ENCODE data around the gene EIF5A2. TPM values are rescaled to one million over a fixed set of nuclear protein-coding genes. Genes with fewer than 3 reads are reported as not detected.
"Not testable (repeated sequence)": the region's sequence is repeated elsewhere in the genome, so short reads cannot be mapped to it uniquely, and the experiment has no call there.

The EIF5A2 gene
- total RNA-seq, 1 donor from 2014 or later = 10.5 TPM

GRCh38 chr3:170911051-170911450 lies 2.6 kb upstream of the EIF5A2 start:
- Mint-ChIP-seq H3K9me3 (peaks cover 9% of the 10 kb centered on the region), H3K36me3 (ENCODE audit: low read depth) (peaks cover 1% of the 10 kb centered on the region), H3K4me1 (ENCODE audit: low read depth) (peaks cover 19% of the 10 kb centered on the region), H3K27ac (no peak overlapping the region), H3K4me3 (no peak overlapping the region), H3K27me3 (ENCODE audit: insufficient read depth) (peaks cover 20% of the 10 kb centered on the region)
- DNase-seq (ENCODE audit: low spot score) = no peak
- intact Hi-C loops (cut with micrococcal nuclease) = no loop called here

DNA sequence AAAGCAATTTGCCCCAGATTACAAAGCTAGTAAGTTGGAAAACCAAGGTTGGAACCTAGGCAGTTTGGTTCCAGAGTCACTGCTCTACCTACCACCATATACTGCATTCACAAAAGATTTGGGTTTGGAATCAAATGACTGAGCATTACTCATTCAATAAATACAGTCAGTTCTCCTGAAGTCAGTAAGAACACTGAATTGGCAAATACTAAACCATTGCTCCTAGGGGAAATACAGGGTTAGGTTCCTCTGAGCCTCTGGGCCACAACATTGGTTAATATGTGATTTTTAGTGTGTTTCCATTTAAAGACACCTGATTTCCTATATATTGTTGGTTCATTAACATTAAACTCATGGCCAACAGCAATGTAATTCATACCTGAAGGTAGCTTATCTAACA lies 2.1 kb upstream of the EIF5A2 start:
- no peak for DNase-seq (ENCODE audit: low spot score)
- intact Hi-C loops (cut with micrococcal nuclease) = no loop called here
- no peak overlapping the region for H3K27ac Mint-ChIP-seq
- H3K4me1 Mint-ChIP-seq (ENCODE audit: low read depth) = peaks cover 23% of the 10 kb centered on the region
- peaks cover 17% of the 10 kb centered on the region for H3K27me3 Mint-ChIP-seq (ENCODE audit: insufficient read depth)
- H3K36me3 Mint-ChIP-seq (ENCODE audit: low read depth) = peaks cover 1% of the 10 kb centered on the region
- H3K4me3 Mint-ChIP-seq = peak overlapping the region; percentile 16
- H3K9me3 Mint-ChIP-seq = peaks cover 9% of the 10 kb centered on the region

GRCh38 chr3:170909129-170909903 lies 879 bp upstream of the EIF5A2 start:
- no peak for DNase-seq (ENCODE audit: low spot score)
- no peak overlapping the region for H3K27ac Mint-ChIP-seq
- H3K4me3 Mint-ChIP-seq = peak overlapping the region; percentile 96

GRCh38 chr3:170907637-170908234 lies 701 bp downstream of the EIF5A2 start:
- peaks cover 24% of the 10 kb centered on the region for H3K4me1 Mint-ChIP-seq (ENCODE audit: low read depth)
- no peak for DNase-seq (ENCODE audit: low spot score)
- H3K36me3 Mint-ChIP-seq (ENCODE audit: low read depth) = peaks cover 1% of the 10 kb centered on the region
- intact Hi-C loops (cut with micrococcal nuclease) = loop anchor here (1.0 to 10.0 kb wide), 7 partner anchors 37 to 1847 kb away; partner anchors contain the start of genes ECT2, MYNN, PHC3 and PRKCI
- H3K4me3 Mint-ChIP-seq = peak overlapping the region; percentile 96
- H3K9me3 Mint-ChIP-seq = peaks cover 9% of the 10 kb centered on the region
- no peak overlapping the region for H3K27ac Mint-ChIP-seq
- H3K27me3 Mint-ChIP-seq (ENCODE audit: insufficient read depth) = peaks cover 12% of the 10 kb centered on the region

More at GRCh38 chr3:170909129-170909903, 879 bp upstream of the EIF5A2 start:
- intact Hi-C loops (cut with micrococcal nuclease) = loop anchor here (2.0 to 10.0 kb wide), 6 partner anchors 348 to 1845 kb away; partner anchors contain the start of genes ECT2, MYNN, PHC3 and PRKCI
- H3K27me3 Mint-ChIP-seq (ENCODE audit: insufficient read depth) = peaks cover 12% of the 10 kb centered on the region
- peaks cover 24% of the 10 kb centered on the region for H3K4me1 Mint-ChIP-seq (ENCODE audit: low read depth)
- H3K9me3 Mint-ChIP-seq = peaks cover 9% of the 10 kb centered on the region
- H3K36me3 Mint-ChIP-seq (ENCODE audit: low read depth) = peaks cover 1% of the 10 kb centered on the region

DNA sequence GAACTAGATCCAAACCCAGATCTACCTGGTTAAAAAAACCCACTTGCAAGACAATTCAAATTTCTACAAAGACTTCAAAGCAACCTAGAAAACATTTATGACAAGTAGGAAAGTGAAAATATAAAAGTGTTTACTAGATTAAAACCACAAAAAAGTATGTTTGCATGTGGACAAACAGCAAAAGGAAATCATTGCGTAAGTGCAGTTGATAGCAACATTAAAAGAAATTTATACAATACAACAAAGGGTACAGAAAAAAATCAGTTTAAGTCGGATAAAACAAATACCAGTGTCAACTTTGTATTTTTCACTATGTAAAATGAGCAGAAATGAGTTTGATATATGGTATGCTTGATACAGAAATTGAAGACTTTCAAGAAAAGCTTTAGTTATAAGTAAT lies 2.6 kb downstream of the EIF5A2 start:
- H3K4me3 Mint-ChIP-seq = no peak overlapping the region
- DNase-seq (ENCODE audit: low spot score) = no peak
- intact Hi-C loops (cut with micrococcal nuclease) = loop anchor here (5.0 to 10.0 kb wide), 4 partner anchors 351 to 1849 kb away; partner anchors contain the start of genes ECT2, MYNN and SKIL
- H3K36me3 Mint-ChIP-seq (ENCODE audit: low read depth) = peaks cover 5% of the 10 kb centered on the region
- H3K9me3 Mint-ChIP-seq = peaks cover 9% of the 10 kb centered on the region
- no peak overlapping the region for H3K27ac Mint-ChIP-seq
- H3K27me3 Mint-ChIP-seq (ENCODE audit: insufficient read depth) = peaks cover 8% of the 10 kb centered on the region
- peaks cover 24% of the 10 kb centered on the region for H3K4me1 Mint-ChIP-seq (ENCODE audit: low read depth)

GRCh38 chr3:170903123-170903522 lies 5.3 kb downstream of the EIF5A2 start:
- peaks cover 2% of the 10 kb centered on the region for H3K27me3 Mint-ChIP-seq (ENCODE audit: insufficient read depth)
- H3K9me3 Mint-ChIP-seq = no peaks in the 10 kb centered on the region
- H3K27ac Mint-ChIP-seq = no peak overlapping the region
- H3K4me1 Mint-ChIP-seq (ENCODE audit: low read depth) = peaks cover 20% of the 10 kb centered on the region
- intact Hi-C loops (cut with micrococcal nuclease) = loop anchor here (10.0 kb wide), 1 partner anchor 1852 kb away; the partner anchor contains the start of gene ECT2
- H3K36me3 Mint-ChIP-seq (ENCODE audit: low read depth) = peaks cover 4% of the 10 kb centered on the region
- no peak for DNase-seq (ENCODE audit: low spot score)
- no peak overlapping the region for H3K4me3 Mint-ChIP-seq

GRCh38 chr3:170899455-170899854 lies 9.0 kb downstream of the EIF5A2 start:
- no peak for DNase-seq (ENCODE audit: low spot score)
- Mint-ChIP-seq H3K9me3 (no peaks in the 10 kb centered on the region), H3K4me3 (no peak overlapping the region), H3K27ac (no peak overlapping the region), H3K36me3 (ENCODE audit: low read depth) (peaks cover 5% of the 10 kb centered on the region), H3K4me1 (ENCODE audit: low read depth) (no peaks in the 10 kb centered on the region), H3K27me3 (ENCODE audit: insufficient read depth) (no peaks in the 10 kb centered on the region)
- intact Hi-C loops (cut with micrococcal nuclease) = no loop called here

DNA sequence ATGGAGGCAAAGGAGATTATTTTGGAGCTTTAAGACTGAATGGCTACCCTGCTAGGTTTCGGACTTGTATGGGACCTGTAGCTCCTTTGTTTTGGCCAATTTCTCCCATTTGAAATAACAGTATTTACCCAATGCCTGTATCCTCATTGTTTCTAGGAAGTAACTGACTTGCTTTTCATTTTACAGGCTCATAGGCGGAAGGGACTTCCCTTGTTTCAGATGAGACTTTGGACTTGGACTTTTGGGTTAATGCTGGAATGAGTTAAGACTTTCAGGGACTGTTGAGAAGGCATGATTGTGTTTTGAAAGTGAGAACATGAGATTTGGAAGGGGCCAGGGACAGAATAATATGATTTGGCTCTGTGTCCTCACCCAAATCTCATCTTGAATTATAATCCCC lies 10.5 kb downstream of the EIF5A2 start:
- Mint-ChIP-seq H3K27ac (no peak overlapping the region), H3K4me3 (no peak overlapping the region), H3K36me3 (ENCODE audit: low read depth) (peaks cover 5% of the 10 kb centered on the region), H3K27me3 (ENCODE audit: insufficient read depth) (no peaks in the 10 kb centered on the region), H3K9me3 (no peaks in the 10 kb centered on the region), H3K4me1 (ENCODE audit: low read depth) (no peaks in the 10 kb centered on the region)
- intact Hi-C loops (cut with micrococcal nuclease) = no loop called here
- no peak for DNase-seq (ENCODE audit: low spot score)

- H3K36me3 Mint-ChIP-seq (ENCODE audit: low read depth); H3K9me3 Mint-ChIP-seq; H3K27ac Mint-ChIP-seq; H3K4me3 Mint-ChIP-seq; H3K27me3 Mint-ChIP-seq (ENCODE audit: insufficient read depth); DNase-seq (ENCODE audit: low spot score); intact Hi-C loops (cut with micrococcal nuclease); H3K4me1 Mint-ChIP-seq (ENCODE audit: low read depth): not testable (repeated sequence)
Observed at GRCh38 chr3:170897199-170897598, 11.2 kb downstream of the EIF5A2 start.

DNA sequence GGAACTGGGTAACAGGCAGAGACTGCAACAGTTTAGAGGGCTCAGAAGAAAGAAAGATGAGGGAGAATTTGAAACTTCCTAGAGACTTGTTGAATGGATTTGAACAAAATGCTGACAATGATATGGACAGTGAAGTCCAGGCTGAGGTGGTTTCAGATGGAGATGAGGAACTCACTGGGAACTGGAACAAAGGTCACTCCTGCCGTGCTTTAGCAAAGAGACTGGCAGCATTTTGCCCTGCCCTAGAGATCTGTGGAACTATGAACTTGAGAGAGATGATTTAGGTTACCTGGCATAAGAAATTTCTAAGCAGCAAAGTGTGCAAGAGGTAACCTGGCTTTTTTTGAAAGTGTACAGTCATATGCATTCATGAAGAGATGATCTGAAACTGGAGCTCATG lies 11.7 kb downstream of the EIF5A2 start:
- Mint-ChIP-seq H3K27ac (no peak overlapping the region), H3K27me3 (ENCODE audit: insufficient read depth) (no peaks in the 10 kb centered on the region), H3K36me3 (ENCODE audit: low read depth) (peaks cover 3% of the 10 kb centered on the region), H3K4me3 (no peak overlapping the region), H3K9me3 (no peaks in the 10 kb centered on the region), H3K4me1 (ENCODE audit: low read depth) (no peaks in the 10 kb centered on the region)
- no peak for DNase-seq (ENCODE audit: low spot score)
- intact Hi-C loops (cut with micrococcal nuclease) = no loop called here

DNA sequence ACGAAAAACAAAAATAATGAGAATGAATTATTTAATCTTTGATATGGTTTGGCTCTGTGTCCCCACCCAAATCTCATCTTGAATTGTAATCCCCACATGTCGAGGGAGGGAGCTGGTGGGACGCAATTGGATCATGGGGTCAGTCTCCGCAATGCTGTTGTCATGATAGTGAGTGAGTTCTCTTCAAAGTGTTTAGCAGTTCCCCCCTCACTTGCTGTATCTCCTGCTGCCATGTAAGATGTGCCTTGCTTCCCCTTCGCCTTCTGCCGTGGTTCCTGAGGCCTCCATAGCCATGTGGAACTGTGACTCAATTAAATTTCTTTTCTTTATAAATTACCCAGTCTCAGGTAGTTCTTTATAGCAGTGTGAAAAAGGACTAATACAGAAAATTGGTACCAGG lies 12.1 kb downstream of the EIF5A2 start:
- intact Hi-C loops (cut with micrococcal nuclease); H3K27ac Mint-ChIP-seq; H3K27me3 Mint-ChIP-seq (ENCODE audit: insufficient read depth); H3K36me3 Mint-ChIP-seq (ENCODE audit: low read depth); DNase-seq (ENCODE audit: low spot score); H3K4me3 Mint-ChIP-seq; H3K4me1 Mint-ChIP-seq (ENCODE audit: low read depth); H3K9me3 Mint-ChIP-seq: not testable (repeated sequence)

- H3K27ac Mint-ChIP-seq = no peak overlapping the region
- no peaks in the 10 kb centered on the region for H3K9me3 Mint-ChIP-seq
- DNase-seq (ENCODE audit: low spot score) = no peak
- no peaks in the 10 kb centered on the region for H3K4me1 Mint-ChIP-seq (ENCODE audit: low read depth)
- peaks cover 3% of the 10 kb centered on the region for H3K36me3 Mint-ChIP-seq (ENCODE audit: low read depth)
- no peaks in the 10 kb centered on the region for H3K27me3 Mint-ChIP-seq (ENCODE audit: insufficient read depth)
- intact Hi-C loops (cut with micrococcal nuclease) = no loop called here
- no peak overlapping the region for H3K4me3 Mint-ChIP-seq
Observed at GRCh38 chr3:170893895-170894294, 14.5 kb downstream of the EIF5A2 start.

DNA sequence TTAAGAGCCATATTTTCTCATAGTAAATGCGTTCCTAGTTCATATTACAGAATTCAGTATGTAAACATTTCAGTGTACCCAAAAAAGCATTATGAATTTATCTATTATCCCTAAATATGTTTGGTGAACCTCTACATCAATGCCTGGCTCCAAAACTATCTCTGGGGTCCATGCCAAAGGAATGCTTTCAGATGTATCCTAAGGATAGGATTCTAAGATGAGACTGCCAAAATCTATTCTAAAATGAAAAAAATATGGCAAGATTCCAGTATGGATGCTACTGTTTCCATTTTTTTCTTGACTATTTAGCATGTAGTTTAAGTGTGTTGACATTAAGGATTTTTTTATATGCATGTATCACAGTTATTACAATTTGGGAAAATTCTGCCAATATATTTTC lies 18.8 kb downstream of the EIF5A2 start:
- Mint-ChIP-seq H3K9me3 (no peaks in the 10 kb centered on the region), H3K36me3 (ENCODE audit: low read depth) (peaks cover 2% of the 10 kb centered on the region), H3K4me1 (ENCODE audit: low read depth) (no peaks in the 10 kb centered on the region), H3K4me3 (no peak overlapping the region), H3K27ac (no peak overlapping the region), H3K27me3 (ENCODE audit: insufficient read depth) (peaks cover 3% of the 10 kb centered on the region)
- no peak for DNase-seq (ENCODE audit: low spot score)
- intact Hi-C loops (cut with micrococcal nuclease) = no loop called here
